Measurements from ENCODE around the gene HPSE.

The HPSE gene

GRCh38 chr4:83358410-83358809 is 23.8 kb upstream of the HPSE start:
- H3K4me3 ChIP-seq (ENCODE audit: low read depth, low read length): no peak overlapping the region
- TF ChIP-seq CTCF (IDR thresholded peaks at IDR 0.05; ENCODE audit: control insufficient read depth, extremely low read depth, insufficient read depth): no peak
- DNase-seq (ENCODE audit: low read depth): no peak

DNA sequence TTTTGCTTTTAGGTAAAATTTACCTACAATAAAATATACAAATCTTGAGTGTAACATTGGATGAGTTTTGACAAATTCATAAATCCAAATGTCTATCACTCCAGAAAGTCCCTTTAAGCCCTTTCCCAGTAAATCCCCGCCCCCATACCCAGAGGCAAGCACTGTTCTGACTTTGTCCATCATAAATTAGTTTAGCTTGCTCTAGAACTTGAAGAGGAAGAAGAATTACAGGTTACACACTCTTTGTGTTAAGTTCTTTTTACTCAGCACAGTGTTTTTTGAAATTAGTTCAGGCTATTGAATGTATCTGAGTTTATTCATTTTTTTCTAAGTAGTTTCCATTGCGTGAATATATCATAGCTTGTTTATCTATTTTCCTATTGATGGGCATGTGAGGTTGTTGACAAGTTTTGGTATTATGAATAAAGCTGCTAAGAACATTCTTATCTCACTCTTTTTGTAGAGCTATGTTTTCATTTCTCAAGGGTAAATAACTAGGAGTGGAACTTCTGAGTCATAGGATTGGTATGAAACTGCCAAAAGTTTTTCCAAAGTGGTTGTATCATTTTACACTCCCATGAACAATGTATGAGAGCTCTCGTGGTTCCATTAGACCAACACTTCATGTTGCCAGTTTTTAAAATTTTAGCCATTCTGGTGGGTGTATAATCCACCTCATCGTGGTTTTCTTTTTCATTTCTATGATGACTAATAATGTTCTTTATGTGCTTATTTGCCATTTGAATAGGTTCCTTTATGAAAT is 22.4 kb upstream of the HPSE start:
- no peak for TF ChIP-seq CTCF (IDR thresholded peaks at IDR 0.05; ENCODE audit: control insufficient read depth, extremely low read depth, insufficient read depth)
- DNase-seq (ENCODE audit: low read depth): no peak
- H3K4me3 ChIP-seq (ENCODE audit: low read depth, low read length): no peak overlapping the region

DNA sequence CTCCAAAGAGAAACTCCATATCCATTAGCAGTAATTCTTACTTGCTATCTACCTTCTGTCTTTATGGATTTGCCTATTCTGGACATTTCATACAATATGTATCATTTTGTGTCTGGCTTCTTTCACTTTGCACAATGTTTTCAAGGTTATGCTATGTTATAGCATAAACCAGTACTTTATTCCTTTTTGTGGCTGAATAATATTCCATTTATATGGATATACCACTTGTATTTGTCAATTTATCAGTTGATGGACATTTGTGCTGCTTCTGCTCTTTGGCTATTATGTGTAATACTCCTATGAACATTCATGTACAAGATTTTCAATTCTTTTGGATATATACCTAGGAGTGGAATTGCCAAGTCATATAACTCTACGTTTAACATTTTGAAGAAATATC is 18.9 kb upstream of the HPSE start:
- TF ChIP-seq CTCF (IDR thresholded peaks at IDR 0.05; ENCODE audit: control insufficient read depth, extremely low read depth, insufficient read depth): no peak
- no peak overlapping the region for H3K4me3 ChIP-seq (ENCODE audit: low read depth, low read length)

GRCh38 chr4:83348074-83348473 is 13.4 kb upstream of the HPSE start:
- DNase-seq (ENCODE audit: low read depth): no peak
- H3K4me3 ChIP-seq (ENCODE audit: low read depth, low read length): no peak overlapping the region
- TF ChIP-seq CTCF (IDR thresholded peaks at IDR 0.05; ENCODE audit: control insufficient read depth, extremely low read depth, insufficient read depth): no peak

More for the DNA sequence above, 18.9 kb upstream of the HPSE start:
- DNase-seq (ENCODE audit: low read depth): no peak

DNA sequence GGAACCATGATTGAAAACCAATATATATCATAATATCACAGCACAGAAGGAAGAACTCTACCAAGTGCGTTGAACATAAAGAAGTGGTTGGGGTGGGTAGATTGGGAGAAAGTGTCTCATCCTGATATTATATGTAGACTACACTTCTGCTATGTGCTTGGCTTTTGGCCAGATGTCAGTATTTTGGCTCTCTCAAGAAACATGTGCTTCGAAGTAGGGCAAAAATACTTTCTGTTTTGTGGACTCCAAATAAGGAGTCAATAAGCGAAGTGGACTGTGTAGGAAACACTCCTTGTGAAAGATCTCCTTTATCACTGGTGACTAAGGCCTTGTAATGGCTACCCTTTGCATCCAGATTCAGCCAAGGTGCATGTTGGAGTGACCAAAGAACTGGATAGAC is 7.8 kb upstream of the HPSE start:
- no peak for DNase-seq (ENCODE audit: low read depth)
- no peak overlapping the region for H3K4me3 ChIP-seq (ENCODE audit: low read depth, low read length)
- no peak for TF ChIP-seq CTCF (IDR thresholded peaks at IDR 0.05; ENCODE audit: control insufficient read depth, extremely low read depth, insufficient read depth)

GRCh38 chr4:83340692-83341343 is 6.2 kb upstream of the HPSE start:
- DNase-seq (ENCODE audit: low read depth): no peak
- no peak for TF ChIP-seq CTCF (IDR thresholded peaks at IDR 0.05; ENCODE audit: control insufficient read depth, extremely low read depth, insufficient read depth)
- H3K4me3 ChIP-seq (ENCODE audit: low read depth, low read length): no peak overlapping the region

Data from LNCaP clone FGC (cell line).